BLaER1 treated with 17β-estradiol and CSF1 and Interleukin-3, amounts not matched to agents 10 nM and 100 nM (cell line): ENCODE measurements around the gene IVL.

ENCODE experiments used
- H3K27ac ChIP-seq, 11 experiments: shearing (Covaris generic); formaldehyde crosslinking; 2 replicates each; pipeline ENCODE4 v1.8.1; 2022
- H3K27me3 ChIP-seq, 11 experiments: shearing (Covaris generic); formaldehyde crosslinking; 2 replicates each; pipeline ENCODE4 v1.8.1; 2022
- H3K36me3 ChIP-seq, 11 experiments: shearing (Covaris generic); formaldehyde crosslinking; 2 replicates each; pipeline ENCODE4 v1.8.1; 2022
- H3K4me1 ChIP-seq, 10 experiments: shearing (Covaris generic); formaldehyde crosslinking; 2 replicates each; pipeline ENCODE4 v1.8.1; 2022
- H3K4me2 ChIP-seq, 11 experiments: shearing (Covaris generic); formaldehyde crosslinking; 2 replicates each; pipeline ENCODE4 v1.8.1; 2022
- H3K4me3 ChIP-seq, 10 experiments: shearing (Covaris generic); formaldehyde crosslinking; 2 replicates each; pipeline ENCODE4 v1.8.1; 2022
- H3K9ac ChIP-seq, 11 experiments: shearing (Covaris generic); formaldehyde crosslinking; 2 replicates each; pipeline ENCODE4 v1.8.1; 2022
- H3K9me3 ChIP-seq, 11 experiments: shearing (Covaris generic); formaldehyde crosslinking; replicated peaks in 1 of 11; 2 replicates each; pipeline ENCODE4 v1.8.1; 2022
- H4K20me1 ChIP-seq, 11 experiments: shearing (Covaris generic); formaldehyde crosslinking; 2 replicates each; pipeline ENCODE4 v1.8.1; 2022
- Cebpa-rat ChIP-seq, 11 experiments: shearing (Covaris generic); IDR thresholded peaks; 2 replicates each; pipeline ENCODE4 v1.8.1; 2022

The IVL gene, protein sequence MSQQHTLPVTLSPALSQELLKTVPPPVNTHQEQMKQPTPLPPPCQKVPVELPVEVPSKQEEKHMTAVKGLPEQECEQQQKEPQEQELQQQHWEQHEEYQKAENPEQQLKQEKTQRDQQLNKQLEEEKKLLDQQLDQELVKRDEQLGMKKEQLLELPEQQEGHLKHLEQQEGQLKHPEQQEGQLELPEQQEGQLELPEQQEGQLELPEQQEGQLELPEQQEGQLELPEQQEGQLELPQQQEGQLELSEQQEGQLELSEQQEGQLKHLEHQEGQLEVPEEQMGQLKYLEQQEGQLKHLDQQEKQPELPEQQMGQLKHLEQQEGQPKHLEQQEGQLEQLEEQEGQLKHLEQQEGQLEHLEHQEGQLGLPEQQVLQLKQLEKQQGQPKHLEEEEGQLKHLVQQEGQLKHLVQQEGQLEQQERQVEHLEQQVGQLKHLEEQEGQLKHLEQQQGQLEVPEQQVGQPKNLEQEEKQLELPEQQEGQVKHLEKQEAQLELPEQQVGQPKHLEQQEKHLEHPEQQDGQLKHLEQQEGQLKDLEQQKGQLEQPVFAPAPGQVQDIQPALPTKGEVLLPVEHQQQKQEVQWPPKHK

DNA sequence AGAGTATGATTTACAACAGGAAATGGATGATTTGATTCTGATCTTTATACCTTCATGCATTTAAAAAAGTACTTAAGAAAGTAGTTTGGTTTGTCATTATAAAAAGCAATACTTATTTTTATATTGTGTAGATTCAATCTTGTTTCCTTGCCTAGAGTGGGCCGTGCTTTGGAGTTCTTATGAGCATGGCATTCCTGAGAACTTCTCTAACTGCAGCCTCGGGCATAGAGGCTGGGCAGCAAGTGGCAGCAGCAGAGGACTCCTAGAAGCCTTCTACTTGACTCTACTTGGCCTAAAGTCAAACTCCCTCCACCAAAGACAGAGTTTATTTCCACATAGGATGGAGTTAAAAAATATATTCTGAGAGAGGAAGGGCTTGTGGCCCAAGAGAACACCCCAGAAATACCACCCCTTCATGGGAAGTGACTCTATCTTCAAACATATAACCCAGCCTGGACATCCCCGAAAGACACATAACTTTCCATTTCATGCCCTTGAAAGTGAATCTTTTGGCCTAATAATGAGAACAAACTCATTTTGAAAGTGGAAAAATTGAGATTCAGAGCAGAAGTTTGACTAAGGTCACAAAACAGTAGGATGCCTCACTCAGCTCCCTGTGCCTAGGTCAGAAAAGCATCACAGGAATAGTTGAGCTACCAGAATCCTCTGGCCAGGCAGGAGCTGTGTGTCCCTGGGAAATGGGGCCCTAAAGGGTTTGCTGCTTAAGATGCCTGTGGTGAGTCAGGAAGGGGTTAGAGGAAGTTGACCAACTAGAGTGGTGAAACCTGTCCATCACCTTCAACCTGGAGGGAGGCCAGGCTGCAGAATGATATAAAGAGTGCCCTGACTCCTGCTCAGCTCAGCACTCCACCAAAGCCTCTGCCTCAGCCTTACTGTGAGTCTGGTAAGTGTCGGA is at the start of gene IVL:
IVL (plus strand) TSS at position 861 of the 916 bp plus-strand sequence. CDS start 1,252 bp downstream, outside the sequence.
- no peak within 1 kb of the TSS for H3K27ac ChIP-seq
- peaks cover 0 to 10% (median 3%) of the 10 kb centered on the region in 10 experiments; a peak in 8 of 20 replicates for H3K4me1 ChIP-seq
- H3K9ac ChIP-seq: no peak within 1 kb of the TSS
- TF ChIP-seq Cebpa-rat (IDR thresholded peaks at IDR 0.05): no peak
- H3K9me3 ChIP-seq: peaks cover 0 to 15% (median 0%) of the 10 kb centered on the region in 11 experiments; a peak in 4 of 22 replicates
- no peaks in the 10 kb centered on the region for H4K20me1 ChIP-seq
- no peak within 1 kb of the TSS for H3K4me3 ChIP-seq
- H3K36me3 ChIP-seq: no peaks in the 10 kb centered on the region
- H3K4me2 ChIP-seq: no peak within 1 kb of the TSS
- H3K27me3 ChIP-seq: peaks cover 0 to 9% (median 0%) of the 10 kb centered on the region in 11 experiments; a peak in 2 of 22 replicates

DNA sequence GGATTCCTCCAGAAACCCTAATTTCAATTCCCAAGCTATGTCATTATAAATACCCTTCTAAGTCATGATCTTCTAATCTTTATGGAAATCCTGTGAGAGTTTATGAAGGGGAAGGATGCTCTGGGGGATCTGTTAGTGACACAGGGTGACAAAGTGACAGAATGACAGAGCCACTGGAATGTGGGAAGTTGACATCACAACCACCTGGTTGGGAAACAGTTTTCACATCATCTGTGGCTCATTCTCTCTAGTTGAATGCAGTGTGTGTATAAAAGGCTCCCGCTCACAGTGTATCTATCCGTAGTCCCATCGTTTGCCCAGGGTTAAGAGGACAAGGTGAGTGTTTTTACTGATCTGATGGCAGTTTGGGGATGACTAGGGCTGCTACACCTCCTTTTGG is 48.6 kb upstream of the IVL start, which contains the start of gene LCE7A:
LCE7A (plus strand) TSS at position 301 of the 400 bp plus-strand sequence. CDS start 702 bp downstream, outside the sequence.
- Histone ChIP-seq H3K4me3 (no peak within 1 kb of the TSS), H3K36me3 (no peaks in the 10 kb centered on the region), H3K9me3 (no peaks in the 10 kb centered on the region), H3K27me3 (no peaks in the 10 kb centered on the region), H3K4me1 (no peaks in the 10 kb centered on the region), H3K4me2 (no peak within 1 kb of the TSS), H3K9ac (no peak within 1 kb of the TSS), H3K27ac (no peak within 1 kb of the TSS), H4K20me1 (no peaks in the 10 kb centered on the region)
- no peak for TF ChIP-seq Cebpa-rat (IDR thresholded peaks at IDR 0.05)

DNA sequence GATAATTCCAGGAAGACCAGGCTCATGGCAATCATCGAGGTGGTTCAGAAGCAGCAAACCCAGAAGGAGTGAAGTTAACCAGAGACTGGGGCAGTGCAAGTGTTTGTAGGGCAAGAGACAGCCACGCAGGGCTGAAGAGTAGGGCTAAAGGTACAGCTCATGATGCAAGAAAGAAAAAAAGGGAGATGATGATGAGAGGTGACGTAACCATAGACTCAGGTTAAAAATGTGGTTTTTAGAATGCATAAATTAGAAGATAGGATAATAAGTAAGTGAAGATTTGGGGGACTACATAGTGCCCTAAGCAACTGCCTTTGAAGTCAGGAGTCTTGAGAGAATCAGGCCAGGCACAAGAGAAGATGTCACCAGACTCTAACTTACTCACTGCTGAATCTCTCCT is 48.2 kb upstream of the IVL start:
- no peaks in the 10 kb centered on the region for H4K20me1 ChIP-seq
- TF ChIP-seq Cebpa-rat (IDR thresholded peaks at IDR 0.05): no peak
- H3K4me3 ChIP-seq: no peak overlapping the region
- no peaks in the 10 kb centered on the region for H3K9me3 ChIP-seq
- no peaks in the 10 kb centered on the region for H3K36me3 ChIP-seq
- H3K4me1 ChIP-seq: no peaks in the 10 kb centered on the region
- no peak overlapping the region for H3K9ac ChIP-seq
- no peaks in the 10 kb centered on the region for H3K27me3 ChIP-seq
- H3K27ac ChIP-seq: no peak overlapping the region
- H3K4me2 ChIP-seq: no peak overlapping the region

DNA sequence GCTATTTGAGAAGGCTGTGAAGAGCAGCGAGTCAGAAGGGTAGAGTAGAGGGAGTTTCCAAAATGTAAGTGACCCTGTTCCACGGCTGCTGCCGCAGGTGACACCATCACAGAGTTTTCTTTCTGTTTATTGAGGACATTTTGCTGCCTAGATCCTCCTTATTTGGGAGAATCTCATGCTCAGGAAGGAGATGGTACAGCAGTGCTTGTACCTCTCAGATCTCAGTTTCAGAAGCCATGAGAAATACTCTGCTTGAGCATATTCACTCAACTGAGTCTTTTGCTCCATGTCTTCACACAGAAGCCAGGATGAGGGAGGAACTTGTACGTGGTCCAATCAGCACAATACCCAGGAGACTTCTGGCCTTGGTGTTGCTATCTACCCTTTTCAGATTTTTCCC is 47.0 kb upstream of the IVL start:
- H3K9ac ChIP-seq: no peak overlapping the region
- no peaks in the 10 kb centered on the region for H3K9me3 ChIP-seq
- no peaks in the 10 kb centered on the region for H3K36me3 ChIP-seq
- no peak overlapping the region for H3K27ac ChIP-seq
- no peak for TF ChIP-seq Cebpa-rat (IDR thresholded peaks at IDR 0.05)
- H3K27me3 ChIP-seq: no peaks in the 10 kb centered on the region
- no peaks in the 10 kb centered on the region for H4K20me1 ChIP-seq
- H3K4me3 ChIP-seq: no peak overlapping the region
- no peak overlapping the region for H3K4me2 ChIP-seq
- peaks cover 0 to 4% (median 0%) of the 10 kb centered on the region in 10 experiments; a peak in 1 of 20 replicates for H3K4me1 ChIP-seq

DNA sequence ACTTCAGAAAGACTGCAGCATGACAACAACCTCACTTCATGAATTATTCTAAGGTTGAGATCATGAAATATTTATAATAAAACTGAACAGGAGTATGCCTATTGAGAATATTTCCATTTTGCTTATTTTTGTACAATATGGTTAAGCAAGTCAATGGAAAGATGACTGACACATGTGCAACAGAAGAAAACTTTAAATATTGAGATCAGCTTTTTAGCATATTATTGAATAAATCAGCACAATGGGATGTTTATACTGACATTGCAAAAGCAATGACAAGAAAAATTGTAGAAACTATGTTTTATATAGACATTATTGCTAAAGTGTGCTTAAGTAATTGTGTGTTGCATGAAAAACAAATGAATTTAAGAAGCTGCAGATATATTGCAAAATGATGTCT is 43.9 kb upstream of the IVL start:
- TF ChIP-seq Cebpa-rat (IDR thresholded peaks at IDR 0.05): no peak
- Histone ChIP-seq H3K36me3 (no peaks in the 10 kb centered on the region), H3K4me3 (no peak overlapping the region), H3K4me2 (no peak overlapping the region), H3K27me3 (no peaks in the 10 kb centered on the region), H3K4me1 (peaks cover 0 to 6% (median 0%) of the 10 kb centered on the region in 10 experiments; a peak in 1 of 20 replicates), H3K9me3 (no peaks in the 10 kb centered on the region), H3K27ac (no peak overlapping the region), H4K20me1 (no peaks in the 10 kb centered on the region), H3K9ac (no peak overlapping the region)

DNA sequence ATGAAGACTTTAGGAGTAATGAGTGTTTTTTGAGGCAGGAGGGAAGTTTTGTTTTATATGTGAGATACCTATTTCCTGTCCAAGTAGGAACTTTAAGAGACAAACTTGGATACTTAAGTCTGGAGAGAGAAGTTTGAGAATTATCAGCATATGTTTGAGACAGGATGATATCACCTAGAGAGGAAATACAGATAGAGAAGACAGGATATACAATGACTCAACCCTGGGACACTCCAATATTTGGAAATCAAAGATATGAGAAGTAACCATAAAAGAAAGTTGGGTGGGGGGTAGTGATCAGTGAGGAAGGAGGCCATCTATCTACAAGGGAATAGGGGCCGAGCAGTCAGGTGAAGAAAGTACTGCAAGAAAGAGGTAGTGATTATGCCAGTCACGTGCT is 42.0 kb upstream of the IVL start:
- H3K36me3 ChIP-seq: no peaks in the 10 kb centered on the region
- no peak overlapping the region for H3K27ac ChIP-seq
- no peak overlapping the region for H3K4me3 ChIP-seq
- peaks cover 0 to 6% (median 0%) of the 10 kb centered on the region in 10 experiments; a peak in 1 of 20 replicates for H3K4me1 ChIP-seq
- H3K27me3 ChIP-seq: no peaks in the 10 kb centered on the region
- H3K4me2 ChIP-seq: 0 out of 22 replicates have a peak overlapping the region, but pooled peaks of 1 of the 11 experiments have one; percentile 15
- H3K9me3 ChIP-seq: no peaks in the 10 kb centered on the region
- H4K20me1 ChIP-seq: no peaks in the 10 kb centered on the region
- no peak for TF ChIP-seq Cebpa-rat (IDR thresholded peaks at IDR 0.05)
- H3K9ac ChIP-seq: no peak overlapping the region

DNA sequence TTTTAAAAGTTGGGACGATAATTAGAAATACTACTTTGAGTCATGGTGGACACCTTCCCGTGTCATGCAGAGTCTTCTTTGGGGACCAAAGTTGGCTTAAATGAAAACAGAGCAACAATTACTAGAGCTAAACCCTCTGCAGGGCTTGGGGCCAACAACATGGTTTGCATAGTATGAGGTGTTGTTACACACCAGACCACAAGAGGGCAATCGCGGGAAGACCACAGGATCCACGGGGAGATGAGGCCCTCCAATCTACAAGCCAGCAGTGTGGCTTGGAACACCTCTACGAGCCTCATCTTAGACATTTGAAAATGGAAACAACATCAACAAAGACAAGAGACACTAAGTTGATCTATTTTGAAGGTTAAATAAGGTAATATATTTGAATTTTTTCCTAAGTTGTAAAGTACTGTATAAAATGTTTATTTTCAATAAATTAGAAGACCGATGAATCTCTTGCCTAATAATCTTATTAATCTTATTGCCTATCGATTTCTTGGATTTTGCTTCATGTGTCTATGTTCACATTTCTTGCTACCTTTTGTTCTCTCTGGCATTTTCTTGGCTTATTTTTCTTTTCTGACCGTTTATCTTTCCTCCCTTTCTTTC is 38.4 kb upstream of the IVL start:
- H4K20me1 ChIP-seq: no peaks in the 10 kb centered on the region
- H3K27ac ChIP-seq: no peak overlapping the region
- no peaks in the 10 kb centered on the region for H3K9me3 ChIP-seq
- H3K4me3 ChIP-seq: no peak overlapping the region
- no peaks in the 10 kb centered on the region for H3K27me3 ChIP-seq
- no peaks in the 10 kb centered on the region for H3K36me3 ChIP-seq
- peaks cover 0 to 6% (median 0%) of the 10 kb centered on the region in 10 experiments; a peak in 1 of 20 replicates for H3K4me1 ChIP-seq
- no peak overlapping the region for H3K9ac ChIP-seq
- no peak overlapping the region for H3K4me2 ChIP-seq
- TF ChIP-seq Cebpa-rat (IDR thresholded peaks at IDR 0.05): no peak

DNA sequence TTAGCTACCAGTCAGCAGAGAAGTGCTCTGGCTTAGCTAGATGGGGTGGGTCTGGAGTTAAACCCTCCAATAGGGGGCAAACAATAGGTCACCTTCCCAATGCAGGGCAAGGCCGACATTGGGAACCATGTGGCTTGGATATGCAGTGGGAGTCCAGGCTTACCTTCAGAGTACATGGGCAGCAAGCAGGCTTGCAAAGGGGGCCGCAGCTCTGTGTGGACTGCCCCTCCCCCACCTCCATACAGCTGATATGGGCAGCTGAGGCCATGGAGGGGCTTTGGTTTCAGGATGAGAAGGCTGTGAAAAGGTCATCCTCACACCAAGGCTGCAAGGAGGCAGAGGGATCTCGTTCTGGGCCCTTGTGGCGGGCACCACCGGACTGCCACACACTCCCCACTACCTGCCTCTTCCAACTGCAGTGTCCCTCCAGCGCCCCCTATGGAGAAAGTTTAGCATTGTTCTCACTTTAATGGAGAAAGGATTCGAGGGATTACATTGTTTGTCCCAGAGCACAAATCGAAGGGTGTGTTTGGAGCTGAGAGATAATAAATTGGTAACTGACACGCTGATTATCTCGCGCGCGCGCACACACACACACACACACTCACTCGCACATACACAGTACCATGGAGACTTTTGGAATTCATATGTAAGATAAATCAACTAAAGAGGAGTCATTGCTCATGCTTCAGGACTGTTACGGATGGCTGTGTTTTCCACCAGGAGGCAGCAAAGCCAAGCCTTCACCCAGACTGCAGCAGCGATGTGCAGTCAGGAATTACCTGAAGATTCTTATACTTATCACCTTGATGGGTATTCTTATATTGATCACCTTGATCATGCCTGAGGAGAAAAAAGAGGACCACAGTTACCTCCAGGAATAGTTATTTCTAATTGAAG is 37.3 kb upstream of the IVL start:
- Histone ChIP-seq H3K27ac (no peak overlapping the region), H3K9me3 (no peaks in the 10 kb centered on the region), H3K36me3 (no peaks in the 10 kb centered on the region), H3K4me2 (no peak overlapping the region), H3K4me3 (no peak overlapping the region), H3K4me1 (peaks cover 0 to 6% (median 0%) of the 10 kb centered on the region in 10 experiments; a peak in 1 of 20 replicates), H4K20me1 (no peaks in the 10 kb centered on the region), H3K9ac (no peak overlapping the region), H3K27me3 (no peaks in the 10 kb centered on the region)
- TF ChIP-seq Cebpa-rat (IDR thresholded peaks at IDR 0.05): no peak
